GM19043 (cell line): Measurements from ENCODE around the gene ARHGEF12.

Experiments used
- ATAC-seq: cut with Tn5 transposase; IDR thresholded peaks from one replicate; pipeline ENCODE4 v1.9.1; 2021; ENCODE audit warnings: low read depth; ENCODE audit not compliant: unreplicated experiment

ARHGEF12 gene

DNA sequence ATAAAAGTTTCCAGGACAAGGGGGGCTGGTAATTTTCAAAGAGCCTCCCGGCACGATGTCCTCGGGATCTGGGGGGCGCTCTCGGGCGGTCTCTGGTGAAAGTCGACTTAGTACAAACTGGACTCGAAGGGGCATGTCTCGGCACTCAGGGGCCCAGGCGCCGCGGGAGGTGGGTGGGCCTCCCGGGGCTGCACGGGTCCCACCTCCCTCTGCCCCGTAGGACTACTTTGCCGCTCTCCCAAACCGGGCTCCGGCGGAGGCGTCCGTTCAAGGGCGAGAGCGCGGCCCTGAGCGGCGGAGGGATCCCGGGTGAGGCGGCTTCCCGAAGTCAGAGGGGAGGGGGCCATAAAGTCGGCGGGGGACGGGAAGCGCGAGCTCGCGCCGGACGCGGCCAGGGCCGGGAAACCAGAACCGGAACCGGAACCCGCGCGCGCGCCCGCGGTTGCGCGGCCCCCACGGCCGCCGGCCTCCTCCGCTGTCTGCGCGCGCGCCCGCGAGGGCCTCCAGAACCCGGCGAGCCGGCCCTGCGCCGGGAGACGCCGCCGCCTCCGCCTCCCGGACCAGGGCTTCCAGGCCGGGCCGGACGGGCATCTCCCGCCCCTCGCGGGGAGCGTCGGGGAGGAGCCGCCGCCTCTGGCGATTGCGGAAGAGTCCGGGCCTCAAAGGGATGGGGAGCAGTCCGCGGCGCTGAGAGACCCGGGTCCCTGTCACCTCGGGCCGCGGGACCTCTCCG is at the start of gene ARHGEF12:
Gene ARHGEF12, plus strand, starts transcription at position 506 of the 733 bp plus-strand sequence. CDS start 831 bp downstream, outside the sequence.
- ATAC-seq = peak; percentile 43

DNA sequence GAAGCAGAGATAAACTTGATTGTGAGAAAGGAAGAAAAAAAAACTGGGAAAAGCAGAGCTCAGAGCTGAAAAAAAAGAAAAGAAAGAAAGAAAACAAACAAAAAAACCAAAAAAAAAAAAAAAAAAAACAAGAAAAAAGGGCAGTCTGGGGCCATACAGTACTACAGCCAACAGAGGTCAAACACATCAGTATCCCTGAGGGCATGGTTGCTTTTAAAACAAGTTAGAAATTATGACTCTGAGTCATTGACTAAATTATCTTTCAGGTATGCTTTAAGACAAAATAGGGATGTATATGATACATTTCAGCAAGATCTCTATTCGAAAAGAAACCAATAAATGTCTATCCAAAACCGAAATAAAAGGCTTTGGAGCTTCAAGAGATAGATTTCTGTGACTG is 48.2 kb upstream of the ARHGEF12 start:
- no peak for ATAC-seq

DNA sequence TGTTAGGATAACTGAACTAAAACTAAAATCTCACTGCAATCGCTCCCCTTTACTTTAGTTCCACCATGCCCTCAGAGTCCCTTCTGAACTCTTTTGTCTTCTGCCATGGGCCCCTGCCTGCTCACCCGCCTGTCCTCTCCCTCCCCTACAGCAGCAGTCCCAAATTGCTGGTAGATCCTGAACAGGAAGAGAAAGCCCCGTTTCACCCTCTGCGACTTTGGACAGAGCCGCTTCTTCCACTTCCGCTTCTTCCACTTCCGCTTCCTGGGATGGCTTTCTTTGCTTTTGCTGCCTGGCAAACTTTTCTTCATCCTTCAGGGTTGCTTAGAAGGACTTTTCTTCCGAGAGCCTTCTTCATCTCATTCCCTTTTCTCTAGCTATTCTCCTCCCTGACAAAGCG is 46.8 kb upstream of the ARHGEF12 start:
- ATAC-seq = no peak

- ATAC-seq = no peak
Observed at GRCh38 chr11:120290956-120291355, 45.3 kb upstream of the ARHGEF12 start.

- ATAC-seq = no peak
Observed at GRCh38 chr11:120293038-120293800, 43.0 kb upstream of the ARHGEF12 start.

- ATAC-seq = no peak
Observed at GRCh38 chr11:120294096-120294495, 42.1 kb upstream of the ARHGEF12 start.

DNA sequence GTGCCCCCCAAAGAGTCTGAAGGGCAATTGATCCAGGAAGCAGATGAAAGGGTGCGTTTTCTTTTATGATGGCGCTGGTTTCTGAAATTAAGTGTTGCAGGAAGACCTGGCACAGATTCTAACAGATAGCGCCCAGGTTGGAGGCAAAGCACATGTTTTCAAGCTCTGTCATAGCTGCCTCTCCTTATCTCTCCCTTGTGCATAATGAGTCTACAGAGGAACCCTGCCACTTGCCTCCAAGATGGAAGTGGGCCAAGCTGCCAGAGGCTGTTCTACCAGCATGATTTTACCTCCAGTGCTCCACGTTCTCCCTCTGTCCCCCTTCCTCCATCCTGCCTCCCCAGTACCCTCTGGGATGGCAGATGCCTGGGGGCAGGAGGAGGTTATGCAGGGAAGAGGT is 41.1 kb upstream of the ARHGEF12 start:
- ATAC-seq = no peak

DNA sequence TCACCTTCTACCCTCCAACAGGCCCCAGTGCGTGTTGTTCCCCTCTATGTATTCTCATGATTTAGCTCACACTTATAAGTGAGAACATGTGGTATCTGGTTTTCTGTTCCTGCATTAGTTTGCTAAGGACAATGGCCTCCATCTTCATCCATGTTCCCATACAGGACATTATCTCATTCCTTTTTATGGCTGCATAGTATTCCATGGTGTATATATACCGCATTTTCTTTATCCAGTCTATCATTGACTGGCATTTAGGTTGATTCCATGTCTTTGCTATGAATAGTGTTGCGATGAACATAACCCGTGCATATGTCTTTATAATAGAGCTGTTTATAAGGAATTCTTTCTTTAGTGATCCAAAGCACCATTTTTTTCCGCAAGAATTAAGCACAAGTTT is 39.7 kb upstream of the ARHGEF12 start:
- no peak for ATAC-seq

DNA sequence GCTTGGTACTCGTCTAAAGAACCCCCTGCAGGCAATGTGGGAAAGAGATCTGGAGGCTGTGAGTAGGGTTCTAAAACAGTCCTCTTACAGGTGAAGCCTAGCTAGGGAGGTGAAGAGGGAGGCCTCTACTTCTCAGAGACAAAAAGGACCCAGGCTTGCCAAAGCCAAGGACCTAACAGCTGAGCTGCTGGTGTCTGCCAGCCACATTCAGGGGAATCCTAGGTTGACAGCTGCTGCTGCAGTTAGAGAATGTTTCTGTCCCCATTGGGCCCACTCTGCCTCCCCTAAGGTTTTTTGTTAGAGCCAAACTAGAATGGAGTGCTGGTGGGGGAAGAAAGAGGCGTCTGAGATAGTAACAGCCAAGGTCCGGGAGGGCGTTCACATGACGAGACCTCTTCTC is 37.8 kb upstream of the ARHGEF12 start:
- ATAC-seq = no peak

GRCh38 chr11:120302001-120302805 is 34.0 kb upstream of the ARHGEF12 start:
- ATAC-seq = no peak

DNA sequence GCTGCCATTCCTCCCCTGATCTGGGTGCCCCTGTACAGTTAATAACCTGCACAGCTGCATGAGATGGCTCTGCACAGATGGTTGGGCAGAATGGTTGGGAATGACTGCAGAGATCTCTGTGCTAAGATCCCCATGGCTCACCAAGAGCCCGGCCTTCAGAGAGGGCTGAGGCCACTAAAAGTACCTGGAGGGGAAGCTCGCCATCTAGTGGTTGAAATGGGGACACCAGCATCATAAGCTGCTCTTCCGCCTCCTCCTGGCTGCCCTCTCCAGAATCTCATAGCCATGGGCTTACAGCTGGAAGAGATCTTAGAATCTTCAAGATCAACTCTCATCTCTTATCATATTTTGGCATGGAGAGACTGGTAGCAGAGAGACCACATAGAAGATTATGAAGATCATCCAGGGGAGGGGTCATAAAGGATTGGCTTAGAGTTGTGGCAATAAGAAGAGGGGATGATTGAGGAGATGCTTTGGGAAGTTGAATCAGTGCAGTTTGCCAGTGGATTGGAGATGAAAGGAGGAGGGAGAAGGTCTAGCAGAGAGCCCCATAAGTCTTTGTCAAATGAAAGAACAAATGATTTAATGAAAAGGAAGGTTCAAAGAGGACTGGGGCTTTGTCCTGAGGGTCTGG is 33.1 kb upstream of the ARHGEF12 start:
- ATAC-seq = peak; percentile 88

DNA sequence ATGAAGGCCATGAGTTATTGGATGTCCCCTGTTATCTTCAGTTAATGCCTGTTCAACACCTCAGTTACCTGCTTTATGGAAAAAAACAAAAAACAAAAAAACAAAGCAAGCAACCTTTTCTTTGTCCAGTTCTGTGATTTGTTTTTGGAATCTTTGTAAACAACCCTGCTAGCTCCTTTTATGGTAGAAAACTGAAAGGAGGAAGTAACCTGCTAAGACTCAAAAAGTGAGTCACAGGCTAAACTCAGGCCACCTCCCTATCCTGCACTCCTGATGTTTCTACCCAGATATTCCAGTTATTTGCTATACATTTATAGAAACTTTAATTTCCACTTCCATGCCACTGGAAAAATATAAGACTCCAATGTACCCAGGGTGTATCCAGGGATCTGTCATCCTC is 31.7 kb upstream of the ARHGEF12 start:
- ATAC-seq = no peak

- ATAC-seq = no peak
Observed at GRCh38 chr11:120305286-120305685, 30.9 kb upstream of the ARHGEF12 start.

- ATAC-seq = no peak
Observed at GRCh38 chr11:120306519-120307242, 29.5 kb upstream of the ARHGEF12 start.

GRCh38 chr11:120307476-120307875 is 28.7 kb upstream of the ARHGEF12 start:
- no peak for ATAC-seq

- no peak for ATAC-seq
Observed at GRCh38 chr11:120308081-120308480, 28.1 kb upstream of the ARHGEF12 start.

- ATAC-seq = no peak
Observed at GRCh38 chr11:120310870-120311269, 25.3 kb upstream of the ARHGEF12 start.

DNA sequence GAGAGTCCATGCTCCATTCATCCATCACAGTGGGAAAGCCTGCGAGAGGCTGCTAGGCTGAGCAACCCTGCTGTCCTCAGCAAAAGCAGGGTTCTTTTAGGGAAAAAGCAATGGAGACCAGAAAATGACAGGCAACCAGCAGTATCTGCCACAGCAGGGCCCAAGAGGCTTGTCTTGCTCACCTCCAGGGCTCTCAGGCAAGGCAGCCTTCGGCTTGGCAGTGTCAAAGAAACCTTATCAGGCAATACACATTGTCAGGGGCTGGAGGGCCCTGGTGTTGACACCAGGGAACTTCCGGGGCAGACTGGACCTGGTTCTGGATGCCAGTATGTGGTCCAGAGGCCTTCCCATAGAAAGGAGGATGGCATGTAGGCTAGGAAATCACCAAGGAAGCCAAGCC is 21.4 kb upstream of the ARHGEF12 start:
- ATAC-seq = no peak

DNA sequence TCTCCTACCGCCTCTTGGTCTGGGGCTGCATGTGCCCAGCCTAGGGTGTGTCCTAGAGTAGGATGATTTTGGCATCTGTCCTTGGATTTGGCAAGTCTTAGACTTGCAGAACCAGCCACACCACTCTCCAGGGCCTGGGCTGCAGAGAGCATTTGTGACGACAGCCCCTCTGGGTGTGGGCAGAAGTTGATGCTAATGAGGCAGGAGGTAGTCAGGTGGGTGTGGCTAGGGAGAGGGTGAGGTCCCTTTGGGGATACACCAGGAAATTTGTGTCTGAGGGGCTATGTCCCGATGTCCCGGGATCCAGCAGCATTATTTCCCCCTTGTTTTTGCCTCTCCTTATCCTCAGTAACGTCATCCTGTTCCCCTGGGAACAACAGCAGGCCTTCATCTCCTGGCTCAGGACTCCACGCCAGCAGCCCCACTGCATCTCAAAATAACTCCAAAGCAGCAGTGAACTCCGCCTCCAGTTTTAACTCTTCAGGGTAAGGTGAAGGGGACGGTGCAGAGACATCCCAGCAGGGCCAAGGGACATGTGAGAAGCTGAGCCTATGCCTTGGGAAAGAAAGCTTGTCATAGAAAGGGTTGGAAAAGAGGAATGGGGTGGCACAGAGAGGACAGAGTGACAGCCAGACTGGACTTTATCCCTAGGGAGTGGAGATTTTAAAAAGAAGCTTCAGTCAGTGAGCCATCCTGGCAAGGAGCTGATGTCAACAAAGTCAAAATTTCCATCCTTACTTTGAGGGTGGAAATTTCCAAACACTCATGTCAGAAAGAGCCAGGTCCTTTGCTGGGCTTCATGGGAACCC is 19.1 kb upstream of the ARHGEF12 start:
- no peak for ATAC-seq
